H1 (cell line): ENCODE results near the gene VN1R2. TPM values are rescaled to one million over a fixed set of nuclear protein-coding genes. Genes with fewer than 3 reads are reported as not detected.

Source experiments
- CTCF ChIA-PET: fragments of 300-600 bp; sonication (Branson Sonifier 250); formaldehyde crosslinking; loops from one replicate; lab custom pipeline; 2021; ENCODE audit not compliant: partially characterized antibody; lab: Charles Lee
- POLR2A ChIA-PET: fragments of 300-600 bp; sonication (Branson Sonifier 250); formaldehyde crosslinking; loops from one replicate; lab custom pipeline; 2021; ENCODE audit warnings: inconsistent platforms; ENCODE audit not compliant: partially characterized antibody; lab: Charles Lee
- DNase-seq, 2 experiments: peaks; one replicate each; pipeline versions ENCODE4 v3.0.0 to v3.0.0-alpha.2; 2010 to 2022; ENCODE audit warnings: low spot score in 2 of 2, low read depth in 1 of 2, mixed read lengths in 1 of 2
- FAIRE-seq: peaks from 2 replicates; lab custom pipeline; 2011; peaks lifted over from hg19 to GRCh38; lab: Jason Lieb, UNC
- H2AFZ ChIP-seq: 2 replicates; pipeline ENCODE4 v1.8.1; 2012; ENCODE audit warnings: low read length, inconsistent platforms
- H2AK5ac ChIP-seq: 2 replicates; pipeline ENCODE4 v1.6.1; 2013; ENCODE audit warnings: low read depth, low read length
- H2BK120ac ChIP-seq: replicated peaks from 2 replicates; pipeline ENCODE3; 2013; ENCODE audit warnings: low read depth, low read length, inconsistent platforms
- H2BK12ac ChIP-seq: 2 replicates; pipeline ENCODE4 v1.6.1; 2013; ENCODE audit warnings: low read depth, low read length
- H2BK15ac ChIP-seq: 2 replicates; pipeline ENCODE4 v1.6.1; 2013; ENCODE audit warnings: low read length
- H2BK20ac ChIP-seq: 2 replicates; pipeline ENCODE4 v1.6.1; 2013; ENCODE audit warnings: low read length
- H2BK5ac ChIP-seq: 2 replicates; pipeline ENCODE4 v1.6.1; 2013; ENCODE audit warnings: low read depth, low read length
- H3K14ac ChIP-seq: 2 replicates; pipeline ENCODE4 v1.6.1; 2013; ENCODE audit warnings: inconsistent platforms; ENCODE audit not compliant: insufficient read length
- H3K18ac ChIP-seq: 2 replicates; pipeline ENCODE4 v1.6.1; 2013; ENCODE audit warnings: low read length; ENCODE audit errors: extremely low read depth
- H3K23ac ChIP-seq: 2 replicates; pipeline ENCODE4 v1.6.1; 2013; ENCODE audit warnings: inconsistent platforms; ENCODE audit not compliant: insufficient read length
- H3K23me2 ChIP-seq: 2 replicates; pipeline ENCODE4 v1.6.1; 2013; ENCODE audit warnings: low read depth, low read length
- H3K27ac ChIP-seq: 2 replicates; pipeline ENCODE4 v1.6.1; 2011; ENCODE audit warnings: low read depth, low read length, inconsistent platforms
- H3K27me3 ChIP-seq, 4 experiments: replicated peaks in 1 of 4; 1 replicate in 1 of 4; 2 replicates in 3 of 4; pipeline versions ENCODE4 v1.6.1 to v1.8.1; 2011 to 2013; ENCODE audit warnings: low read length in 3 of 4, mild to moderate bottlenecking in 3 of 4, inconsistent platforms in 2 of 4, mixed read lengths in 2 of 4, moderate library complexity in 1 of 4; ENCODE audit not compliant: control insufficient read depth in 3 of 4, insufficient read depth in 3 of 4; ENCODE audit errors: extremely low read depth in 1 of 4
- H3K36me3 ChIP-seq, 4 experiments: 2 replicates each; pipeline versions ENCODE4 v1.6.1 to v1.8.1; 2011 to 2013; ENCODE audit warnings: mild to moderate bottlenecking in 4 of 4, low read length in 3 of 4, moderate library complexity in 2 of 4, control low read depth in 1 of 4, inconsistent platforms in 1 of 4; ENCODE audit not compliant: insufficient read depth in 4 of 4, control insufficient read depth in 2 of 4
- H3K4ac ChIP-seq: replicated peaks from 2 replicates; pipeline ENCODE3; 2013; ENCODE audit warnings: low read length, low read depth, mixed read lengths, inconsistent platforms; ENCODE audit not compliant: insufficient read length
- H3K4me1 ChIP-seq, 4 experiments: replicated peaks in 1 of 4; 1 replicate in 1 of 4; 2 replicates in 3 of 4; pipeline versions ENCODE4 v1.6.1 to v1.8.1; 2011 to 2013; ENCODE audit warnings: low read length in 3 of 4, inconsistent platforms in 2 of 4, mixed read lengths in 1 of 4; ENCODE audit not compliant: insufficient read depth in 4 of 4, control insufficient read depth in 3 of 4
- H3K4me2 ChIP-seq, 2 experiments: 2 replicates each; pipeline versions ENCODE4 v1.6.1 to v1.8.1; 2011 to 2013; ENCODE audit warnings: low read depth in 2 of 2, low read length in 2 of 2, control low read depth in 1 of 2, inconsistent platforms in 1 of 2, mild to moderate bottlenecking in 1 of 2; ENCODE audit not compliant: insufficient read depth in 1 of 2
- H3K4me3 ChIP-seq, 4 experiments: fragments of 200-600, 300-600 bp in 1 of 4; sonication (generic), shearing (Covaris generic), sonication (Bioruptor Twin) in 1 of 4; 2 replicates each; pipeline versions ENCODE4 v1.5.1 to v1.8.1; 2011 to 2016; ENCODE audit warnings: low read length in 4 of 4, low read depth in 3 of 4, control low read depth in 2 of 4, inconsistent platforms in 2 of 4, mild to moderate bottlenecking in 2 of 4, mixed read lengths in 1 of 4, moderate library complexity in 1 of 4; ENCODE audit not compliant: insufficient read depth in 2 of 4; ENCODE audit errors: extremely low read depth in 1 of 4
- H3K56ac ChIP-seq: replicated peaks from 2 replicates; pipeline ENCODE3; 2013; ENCODE audit warnings: low read depth, mild to moderate bottlenecking, mixed read lengths, low read length, inconsistent platforms; ENCODE audit not compliant: insufficient read length
- H3K79me1 ChIP-seq: 2 replicates; pipeline ENCODE4 v1.6.1; 2013; ENCODE audit warnings: low read depth, low read length, control low read depth
- H3K79me2 ChIP-seq, 2 experiments: 2 replicates each; pipeline versions ENCODE4 v1.6.1 to v1.8.1; 2012 to 2013; ENCODE audit warnings: low read length in 2 of 2, mild to moderate bottlenecking in 2 of 2, inconsistent platforms in 1 of 2; ENCODE audit not compliant: insufficient read depth in 2 of 2, control insufficient read depth in 1 of 2
- H3K9ac ChIP-seq, 4 experiments: replicated peaks in 1 of 4; 1 replicate in 1 of 4; 2 replicates in 3 of 4; pipeline versions ENCODE4 v1.6.1 to v1.8.1; 2011 to 2013; ENCODE audit warnings: low read depth in 3 of 4, low read length in 3 of 4, control low read depth in 2 of 4, mild to moderate bottlenecking in 2 of 4, moderate library complexity in 2 of 4, inconsistent platforms in 1 of 4; ENCODE audit errors: extremely low read depth in 1 of 4
- H3K9me3 ChIP-seq, 2 experiments: 2 replicates each; pipeline versions ENCODE4 v1.6.1 to v1.8.1; 2012 to 2013; ENCODE audit warnings: mild to moderate bottlenecking in 2 of 2, moderate library complexity in 2 of 2, control low read depth in 1 of 2, inconsistent platforms in 1 of 2, low read depth in 1 of 2, low read length in 1 of 2, mixed read lengths in 1 of 2; ENCODE audit not compliant: insufficient read depth in 2 of 2
- H4K20me1 ChIP-seq, 2 experiments: replicated peaks in 1 of 2; 2 replicates each; pipeline versions ENCODE3 to v1.8.1; 2011 to 2013; ENCODE audit warnings: inconsistent platforms in 2 of 2, low read length in 2 of 2, mild to moderate bottlenecking in 1 of 2; ENCODE audit not compliant: insufficient read depth in 2 of 2, control insufficient read depth in 1 of 2
- H4K5ac ChIP-seq: 2 replicates; pipeline ENCODE4 v1.6.1; 2013; ENCODE audit warnings: low read length, low read depth, mixed read lengths, inconsistent platforms; ENCODE audit not compliant: insufficient read length
- H4K8ac ChIP-seq: 2 replicates; pipeline ENCODE4 v1.8.0; 2013; ENCODE audit warnings: mild to moderate bottlenecking, moderate library complexity, low read length, inconsistent platforms; ENCODE audit not compliant: insufficient read depth; ENCODE audit errors: extremely low read depth
- H4K91ac ChIP-seq: replicated peaks from 2 replicates; pipeline ENCODE3; 2013; ENCODE audit warnings: low read length, mixed read lengths, inconsistent platforms; ENCODE audit not compliant: insufficient read length
- BRCA1 ChIP-seq: IDR thresholded peaks from 2 replicates; pipeline ENCODE4 v1.6.1; 2012; ENCODE audit warnings: low read depth, low read length, improper control_type of control experiment
- CTBP2 ChIP-seq: IDR thresholded peaks from 2 replicates; pipeline ENCODE4 v1.7.0; 2011; ENCODE audit warnings: borderline replicate concordance, mild to moderate bottlenecking, moderate library complexity, mixed read lengths, low read length; ENCODE audit not compliant: insufficient read depth, insufficient read length
- POLR2AphosphoS5 ChIP-seq: IDR thresholded peaks from 2 replicates; pipeline ENCODE4 v1.6.1; 2011; ENCODE audit warnings: low read depth, low read length
- WGBS, 2 experiments: shearing (Covaris generic) in 1 of 2; methylation state at CpG; one replicate each; pipeline versions ENCODE4 v1.1.6 to v1.1.7; 2013 to 2015; ENCODE audit warnings: low lambda C conversion rate in 2 of 2, mixed read lengths in 2 of 2, inconsistent platforms in 1 of 2, low coverage in 1 of 2, missing lambda C conversion rate in 1 of 2; ENCODE audit not compliant: insufficient replicate concordance in 2 of 2, insufficient coverage in 1 of 2, insufficient read length in 1 of 2; ENCODE audit errors: extremely low coverage in 1 of 2, missing lambda C conversion rate in 1 of 2; 5-methylcytosine and 5-hydroxymethylcytosine counted together
- polyA plus RNA-seq, 7 experiments: library from polyadenylated mRNA; depleted of rRNA in 3 of 7; stranded (reverse) in 5 of 7; unstranded in 2 of 7; fragments of >200 nt in 5 of 7; fragments of 200-250 nt in 2 of 7; gene quantifications; 1 replicate in 5 of 7; 2 replicates in 1 of 7; 4 replicates in 1 of 7; pipeline versions ENCODE4 v1.2.1 to v1.2.3, GENCODE V29; 2011 to 2013; ENCODE audit warnings: missing spikeins in 2 of 7, mixed read lengths in 2 of 7
- total RNA-seq: library from RNA; stranded (reverse); fragmentation: NEBNext Ultra II Directional; extraction: Animal tissue kit (Norgen Biotek cat#: 25700); gene quantifications from 2 replicates; pipeline ENCODE4 v1.2.1, GENCODE V29; 2021

Gene VN1R2
- total and polyA plus RNA-seq, 2 of the 8 experiments (the other 6 are each of a cell fraction or from before 2014, with no cell fraction given): not detected

GRCh38 chr19:53246498-53246897 lies 11.6 kb upstream of the VN1R2 start:
- POLR2A ChIA-PET: no interaction called here
- FAIRE-seq: no peak
- H3K4me2 ChIP-seq: no peak overlapping the region

More at GRCh38 chr19:53246498-53246897, 11.6 kb upstream of the VN1R2 start:
- no peak overlapping the region for H3K56ac ChIP-seq
- no peak overlapping the region for H4K5ac ChIP-seq
- H3K9me3 ChIP-seq: peaks cover 26 to 32% of the 10 kb centered on the region in 2 experiments
- H4K91ac ChIP-seq: no peak overlapping the region
- no peak overlapping the region for H3K9ac ChIP-seq
- no peaks in the 10 kb centered on the region; a peak in 1 of 4 replicates for H3K79me2 ChIP-seq
- 85% methylated on average over 1 of the region's 1 CpG; no CpG with 5 or more reads in 1 of the 2 experiments for WGBS, 2 experiments
- TF ChIP-seq CTBP2 (no peak), POLR2AphosphoS5 (no peak), BRCA1 (no peak)
- H2AK5ac ChIP-seq: no peak overlapping the region
- H2BK120ac ChIP-seq: no peak overlapping the region
- H2BK20ac ChIP-seq: no peak overlapping the region
- no peaks in the 10 kb centered on the region for H4K20me1 ChIP-seq
- CTCF ChIA-PET: no interaction called here
- no peak overlapping the region for H3K4me3 ChIP-seq
- no peak overlapping the region for H3K18ac ChIP-seq
- no peak overlapping the region for H3K4ac ChIP-seq
- no peaks in the 10 kb centered on the region; a peak in 1 of 7 replicates for H3K27me3 ChIP-seq
- no peak overlapping the region for H2BK5ac ChIP-seq
- no peak for DNase-seq
- H3K36me3 ChIP-seq: peaks cover 9 to 69% (median 37%) of the 10 kb centered on the region in 4 experiments; a peak in 7 of 8 replicates
- H4K8ac ChIP-seq: no peak overlapping the region
- H3K79me1 ChIP-seq: no peaks in the 10 kb centered on the region
- H2BK15ac ChIP-seq: no peak overlapping the region
- H3K4me1 ChIP-seq: no peaks in the 10 kb centered on the region
- no peak overlapping the region for H3K23ac ChIP-seq
- H3K14ac ChIP-seq: no peak overlapping the region
- no peaks in the 10 kb centered on the region for H3K23me2 ChIP-seq
- no peak overlapping the region for H3K27ac ChIP-seq
- H2AFZ ChIP-seq: no peak overlapping the region
- H2BK12ac ChIP-seq: no peak overlapping the region
